ENCODE measurements around the gene AKR1B1.

AKR1B1 gene

DNA sequence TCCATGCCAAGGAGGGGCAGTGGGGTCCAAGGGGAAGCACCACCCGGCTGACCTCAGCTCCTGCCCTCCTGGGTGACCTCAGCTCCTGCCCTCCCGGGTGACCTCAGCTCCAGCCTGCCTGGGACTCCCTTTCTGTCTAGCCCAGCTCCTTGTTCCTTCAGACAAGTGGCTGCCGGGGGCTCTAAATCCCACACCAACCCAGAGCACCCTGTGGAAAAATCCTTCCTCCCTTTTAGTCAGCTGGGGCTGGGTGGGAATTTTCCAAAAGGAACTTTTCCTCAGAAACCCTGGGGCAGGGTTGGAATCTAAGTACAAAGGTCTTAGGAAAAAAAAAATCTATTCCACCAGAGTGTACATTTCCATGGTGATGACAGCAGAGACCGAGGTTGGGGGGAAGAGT lies 36.3 kb downstream of the AKR1B1 start:
- no peak for DNase-seq (ENCODE audit: low read depth)
- TF ChIP-seq, protein P1, sequence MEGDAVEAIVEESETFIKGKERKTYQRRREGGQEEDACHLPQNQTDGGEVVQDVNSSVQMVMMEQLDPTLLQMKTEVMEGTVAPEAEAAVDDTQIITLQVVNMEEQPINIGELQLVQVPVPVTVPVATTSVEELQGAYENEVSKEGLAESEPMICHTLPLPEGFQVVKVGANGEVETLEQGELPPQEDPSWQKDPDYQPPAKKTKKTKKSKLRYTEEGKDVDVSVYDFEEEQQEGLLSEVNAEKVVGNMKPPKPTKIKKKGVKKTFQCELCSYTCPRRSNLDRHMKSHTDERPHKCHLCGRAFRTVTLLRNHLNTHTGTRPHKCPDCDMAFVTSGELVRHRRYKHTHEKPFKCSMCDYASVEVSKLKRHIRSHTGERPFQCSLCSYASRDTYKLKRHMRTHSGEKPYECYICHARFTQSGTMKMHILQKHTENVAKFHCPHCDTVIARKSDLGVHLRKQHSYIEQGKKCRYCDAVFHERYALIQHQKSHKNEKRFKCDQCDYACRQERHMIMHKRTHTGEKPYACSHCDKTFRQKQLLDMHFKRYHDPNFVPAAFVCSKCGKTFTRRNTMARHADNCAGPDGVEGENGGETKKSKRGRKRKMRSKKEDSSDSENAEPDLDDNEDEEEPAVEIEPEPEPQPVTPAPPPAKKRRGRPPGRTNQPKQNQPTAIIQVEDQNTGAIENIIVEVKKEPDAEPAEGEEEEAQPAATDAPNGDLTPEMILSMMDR (conservative IDR thresholded peaks at IDR 0.05; ENCODE audit: low read length) = no peak
- no peak overlapping the region for H3K4me3 ChIP-seq (ENCODE audit: low read length)

GRCh38 chr7:134422008-134422407 lies 36.9 kb downstream of the AKR1B1 start:
- DNase-seq (ENCODE audit: low read depth) = peak; percentile 27
- H3K4me3 ChIP-seq (ENCODE audit: low read length) = no peak overlapping the region
- TF ChIP-seq, protein P1 (conservative IDR thresholded peaks at IDR 0.05; ENCODE audit: low read length) = no peak

GRCh38 chr7:134420424-134421125 lies 38.3 kb downstream of the AKR1B1 start:
- DNase-seq (ENCODE audit: low read depth) = peak; percentile 70
- no peak overlapping the region for H3K4me3 ChIP-seq (ENCODE audit: low read length)
- TF ChIP-seq, protein P1 (conservative IDR thresholded peaks at IDR 0.05; ENCODE audit: low read length) = peak; percentile 91

- TF ChIP-seq, protein P1 (conservative IDR thresholded peaks at IDR 0.05; ENCODE audit: low read length) = no peak
- H3K4me3 ChIP-seq (ENCODE audit: low read length) = no peak overlapping the region
- no peak for DNase-seq (ENCODE audit: low read depth)
These were observed 39.0 kb downstream of the AKR1B1 start for GRCh38 chr7:134419875-134420274.

DNA sequence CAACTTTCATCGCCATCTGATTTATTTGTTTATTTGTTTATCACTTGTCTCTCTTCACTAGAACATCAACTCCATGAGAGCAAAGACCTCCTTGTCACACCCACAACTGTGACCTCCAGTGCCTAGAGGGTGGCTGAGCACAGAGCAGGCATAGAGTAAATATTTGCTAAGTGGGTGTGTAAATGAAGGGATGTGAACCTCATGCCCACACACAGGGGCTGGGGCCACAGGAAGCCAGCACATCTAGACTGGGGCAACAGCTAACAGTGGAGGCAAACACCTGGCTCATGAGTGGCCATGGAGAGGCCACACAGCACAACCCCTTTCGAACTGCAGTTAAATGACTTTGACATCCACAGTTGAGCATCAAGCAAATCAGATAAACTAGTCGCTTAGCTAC lies 39.8 kb downstream of the AKR1B1 start:
- H3K4me3 ChIP-seq (ENCODE audit: low read length) = no peak overlapping the region
- DNase-seq (ENCODE audit: low read depth) = no peak
- TF ChIP-seq, protein P1 (conservative IDR thresholded peaks at IDR 0.05; ENCODE audit: low read length) = no peak

- DNase-seq (ENCODE audit: low read depth) = peak; percentile 32
- TF ChIP-seq, protein P1 (conservative IDR thresholded peaks at IDR 0.05; ENCODE audit: low read length) = no peak
- H3K4me3 ChIP-seq (ENCODE audit: low read length) = no peak overlapping the region
These were observed 43.2 kb downstream of the AKR1B1 start for GRCh38 chr7:134415700-134416099.

GRCh38 chr7:134414109-134414508 lies 44.8 kb downstream of the AKR1B1 start:
- TF ChIP-seq, protein P1 (conservative IDR thresholded peaks at IDR 0.05; ENCODE audit: low read length) = no peak
- no peak for DNase-seq (ENCODE audit: low read depth)
- H3K4me3 ChIP-seq (ENCODE audit: low read length) = no peak overlapping the region
